Heart right ventricle (tissue), 16 donors: ENCODE results near the gene IGFL1. TPM values are rescaled to one million over a fixed set of nuclear protein-coding genes. Genes with fewer than 3 reads are reported as not detected.
"Not testable (repeated sequence)": the region's sequence is repeated elsewhere in the genome, so short reads cannot be mapped to it uniquely, and the experiment has no call there.

Source experiments
- ATAC-seq, 8 donors: fragments of 200-7000 bp; cut with Tn5 transposase; one replicate each; pipeline ENCODE4 v1.9.1; 2020; ENCODE audit warnings: mild to moderate bottlenecking in 8 of 8, moderate library complexity in 8 of 8, moderate number of reproducible peaks in 1 of 8
- DNase-seq, 2 donors: peaks; one replicate each; pipeline ENCODE4 v3.0.0-alpha.2; 2020
- H3K27ac ChIP-seq, 10 donors: fragments of 200-600 bp; sonication (generic) in 2 of 10; one replicate each; pipeline versions ENCODE4 v1.5.0 to v1.8.0; 2020 to 2022; ENCODE audit warnings: mild to moderate bottlenecking in 3 of 10
- H3K27me3 ChIP-seq, 7 donors: fragments of 200-600 bp; one replicate each; pipeline ENCODE4 v1.8.0; 2021 to 2022; ENCODE audit warnings: mild to moderate bottlenecking in 2 of 7
- H3K36me3 ChIP-seq, 9 donors: fragments of 200-600 bp; sonication (generic) in 1 of 9; one replicate each; pipeline versions ENCODE4 v1.5.0 to v1.8.0; 2020 to 2022; ENCODE audit warnings: mild to moderate bottlenecking in 2 of 9
- H3K4me1 ChIP-seq, 9 donors: fragments of 200-600 bp; sonication (generic) in 1 of 9; one replicate each; pipeline versions ENCODE4 v1.5.0 to v1.8.0; 2020 to 2022; ENCODE audit warnings: mild to moderate bottlenecking in 4 of 9
- H3K4me3 ChIP-seq, 10 donors: fragments of 200-600 bp; sonication (generic) in 2 of 10; one replicate each; pipeline versions ENCODE4 v1.5.0 to v1.8.0; 2020 to 2022; ENCODE audit warnings: mild to moderate bottlenecking in 7 of 10, moderate library complexity in 2 of 10
- H3K9me3 ChIP-seq, 11 donors: fragments of 200-600 bp in 10 of 11; sonication (generic) in 2 of 11; one replicate each; pipeline versions ENCODE4 v1.5.0 to v1.8.0; 2013 to 2022; ENCODE audit warnings: mild to moderate bottlenecking in 2 of 11, control low read depth in 1 of 11, moderate library complexity in 1 of 11
- CTCF ChIP-seq, 9 donors: fragments of 200-600 bp; sonication (generic) in 2 of 9; IDR thresholded peaks; one replicate each; pipeline versions ENCODE4 v1.5.0 to v1.8.0; 2021 to 2022; ENCODE audit warnings: antibody characterized with exemption in 9 of 9, mild to moderate bottlenecking in 5 of 9, moderate library complexity in 1 of 9
- WGBS, 2 donors: extraction: QIAGEN DNeasy Blood & Tissue Kit; methylation state at CpG; one replicate each; pipeline ENCODE4 v1.1.7; 2013; ENCODE audit warnings: inconsistent platforms in 1 of 2; 5-methylcytosine and 5-hydroxymethylcytosine counted together
- intact Hi-C, 10 donors: fragments of 100-400 bp; cut with DNase I; formaldehyde crosslinking; loops; one replicate each; pipeline versions ENCODE4 v1.11.1 to v1.14.2; 2022
- polyA plus RNA-seq, 2 donors: library from polyadenylated mRNA; stranded (reverse); fragments of 200-250 nt; gene quantifications; one replicate each; pipeline ENCODE4 v1.2.3, GENCODE V29; 2013
- total RNA-seq, 10 donors: library from RNA; stranded (reverse); fragmentation: NEBNext Ultra II Directional in 3 of 10; extraction: Animal tissue kit (Norgen Biotek cat#: 25700) in 3 of 10; gene quantifications; one replicate each; pipeline versions ENCODE4 v1.2.1 to v1.2.4, GENCODE V29; 2021 to 2023
- donor health status: Arrhythmogenic right ventricular cardiomyopathy.
- donor health status: ischemic (EF 13 %, LVEDD 7.1; RV severe dilation, severe dysfunction).
- donor health status: healthy with polysubstance abuse.
- donor health status: DM: no; HTN: yes; CAD: no.
- donor health status: DM: no; HTN: no; CAD: no.
- donor health status: ischemic (EF 25% LVEDD 6.9; RV normal size, moderate dysfunction).
- donor health status: ischemic (EF 25% LVEDD 5.7; RV mildly dilated, moderate dysfunction).
- donor health status: healthy.
- donor health status: DM: yes; HTN: yes; CAD: no.
- donor health status: Ischemic cardiomyopathy.
- donor health status: ischemic (EF 35%, LVEDD 5.7; RV mildly dilated, moderate dysfunction).
- donor health status: nonischemic (EF 11% LVEDD 7.7; RV severe dilation, severe dysfunction).
- donor health status: DM: yes; HTN: yes; CAD: no.
- donor health status: PGD.
- donor health status: ischemic (EF 29% LVEDD 5.4; RV normal size, mild dysfunction).
- donor health status: nonischemic (EF 23%, LVEDD 6.1; RV moderate dilation, normal function).

IGFL1 gene
- total and polyA plus RNA-seq, 12 donors: not detected

GRCh38 chr19:46204008-46204407 lies 25.5 kb upstream of the IGFL1 start:
- Histone ChIP-seq H3K27me3 (peaks cover 0 to 16% (median 0%) of the 10 kb centered on the region in 7 donors), H3K27ac (no peak overlapping the region), H3K4me3 (no peak overlapping the region), H3K36me3 (no peaks in the 10 kb centered on the region), H3K4me1 (peaks cover 0 to 5% (median 0%) of the 10 kb centered on the region in 9 donors), H3K9me3 (no peaks in the 10 kb centered on the region)
- 77 to 81% methylated on average over 5 of the region's 5 CpGs for WGBS, 2 donors
- ATAC-seq (no peak), DNase-seq (no peak)
- intact Hi-C loops: no loop called here
- TF ChIP-seq CTCF (IDR thresholded peaks at IDR 0.05): no peak

GRCh38 chr19:46205183-46205984 lies 24.2 kb upstream of the IGFL1 start:
- WGBS, 2 donors: 61 to 66% methylated on average over 6 of the region's 6 CpGs
- H3K9me3 ChIP-seq: no peaks in the 10 kb centered on the region
- TF ChIP-seq CTCF (IDR thresholded peaks at IDR 0.05): no peak
- ATAC-seq (no peak), DNase-seq (no peak)
- intact Hi-C loops: no loop called here
- no peaks in the 10 kb centered on the region for H3K36me3 ChIP-seq
- H3K27ac ChIP-seq: no peak overlapping the region
- H3K27me3 ChIP-seq: peaks cover 0 to 15% (median 0%) of the 10 kb centered on the region in 7 donors
- H3K4me3 ChIP-seq: no peak overlapping the region
- H3K4me1 ChIP-seq: peaks cover 0 to 12% (median under 1%) of the 10 kb centered on the region in 9 donors

GRCh38 chr19:46206176-46206575 lies 23.4 kb upstream of the IGFL1 start:
- DNase-seq (peak in 1 of 2 donors; percentile 36), ATAC-seq (peak; percentile 28 to 89 (median 72))
- WGBS, 2 donors: 59 to 64% methylated on average over 5 of the region's 5 CpGs

GRCh38 chr19:46206682-46207081 lies 22.9 kb upstream of the IGFL1 start:
- DNase-seq: no peak
- TF ChIP-seq CTCF (IDR thresholded peaks at IDR 0.05): no peak
- H3K4me3 ChIP-seq: no peak overlapping the region
- H3K27me3 ChIP-seq: peaks cover 0 to 12% (median 0%) of the 10 kb centered on the region in 7 donors
- H3K27ac ChIP-seq: no peak overlapping the region
- 56 to 68% methylated on average over 3 of the region's 3 CpGs for WGBS, 2 donors
- ATAC-seq: no peak
- H3K4me1 ChIP-seq: peaks cover 0 to 19% (median 12%) of the 10 kb centered on the region in 9 donors
- intact Hi-C loops: no loop called here
- H3K9me3 ChIP-seq: no peaks in the 10 kb centered on the region
- no peaks in the 10 kb centered on the region for H3K36me3 ChIP-seq

More at GRCh38 chr19:46206176-46206575, 23.4 kb upstream of the IGFL1 start:
- no peaks in the 10 kb centered on the region for H3K9me3 ChIP-seq
- H3K4me3 ChIP-seq: no peak overlapping the region
- peaks cover 0 to 14% (median 7%) of the 10 kb centered on the region in 9 donors for H3K4me1 ChIP-seq
- intact Hi-C loops: no loop called here
- TF ChIP-seq CTCF (IDR thresholded peaks at IDR 0.05): no peak
- no peaks in the 10 kb centered on the region for H3K36me3 ChIP-seq
- no peak overlapping the region for H3K27ac ChIP-seq
- peaks cover 0 to 12% (median 0%) of the 10 kb centered on the region in 7 donors for H3K27me3 ChIP-seq

- peaks cover 0 to 23% (median 12%) of the 10 kb centered on the region in 9 donors for H3K4me1 ChIP-seq
- ATAC-seq, H3K36me3 ChIP-seq, H3K27ac ChIP-seq, H3K4me3 ChIP-seq, H3K9me3 ChIP-seq, DNase-seq, intact Hi-C loops: not testable (repeated sequence)
- 77 to 88% methylated on average over 6 of the region's 8 CpGs for WGBS, 2 donors
- H3K27me3 ChIP-seq: peaks cover 0 to 12% (median 0%) of the 10 kb centered on the region in 7 donors
These were observed 21.7 kb upstream of the IGFL1 start for GRCh38 chr19:46207858-46208257.
